ENCODE results near the gene NODAL.
A peak's percentile ranks its signal among the peaks of the same experiment; 100 is the strongest.

The NODAL gene

DNA sequence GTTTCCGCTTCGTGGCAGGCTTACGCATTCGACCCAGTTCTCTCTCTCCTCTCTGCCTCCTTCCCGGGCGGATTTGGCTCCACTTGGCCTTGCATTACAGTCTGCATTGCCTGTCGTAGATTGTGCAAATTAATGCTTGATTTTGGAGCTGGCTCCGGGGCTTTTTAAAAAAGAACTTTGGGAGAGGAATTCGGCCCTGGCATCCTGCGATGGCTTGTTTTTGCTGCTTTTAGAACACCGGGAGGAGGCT lies 36.8 kb downstream of the NODAL start:
- Histone ChIP-seq H3K27me3 (ENCODE audit: low read length) (no peaks in the 10 kb centered on the region), H3F3A (ENCODE audit: insufficient read depth) (peaks cover 3% of the 10 kb centered on the region; the same call in 1 of the 2 replicates), H3K9me2 (replicated peaks; ENCODE audit: insufficient read depth, low read length) (no peaks in the 10 kb centered on the region), H3K36me3 (ENCODE audit: low read length) (no peaks in the 10 kb centered on the region; the same call in 1 of the 2 replicates), H4K20me1 (ENCODE audit: low read depth, low read length) (peaks cover 11% of the 10 kb centered on the region; the same call in 1 of the 2 replicates), H3K79me2 (ENCODE audit: insufficient read depth, low read length) (peaks cover 45% of the 10 kb centered on the region), H2AFZ (ENCODE audit: low read depth, low read length, severe bottlenecking) (no peak overlapping the region), H3K9me3 (ENCODE audit: insufficient read depth, low read length) (no peaks in the 10 kb centered on the region), H3K9ac (ENCODE audit: low read length) (peak overlapping the region; percentile 86), H3K4me2 (ENCODE audit: low read depth, low read length, poor library complexity, severe bottlenecking) (peak overlapping the region; percentile 90), H3K4me3 (ENCODE audit: insufficient read depth, low read length, poor library complexity, severe bottlenecking) (peak overlapping the region; percentile 69), H3K27ac (ENCODE audit: low read depth, low read length) (peak overlapping the region; percentile 46)
- TF ChIP-seq CTCF (IDR thresholded peaks at IDR 0.05; ENCODE audit: insufficient read depth, low read length, poor library complexity, severe bottlenecking) (no peak), EZH2phosphoT487 (conservative IDR thresholded peaks at IDR 0.05; ENCODE audit: low read length) (no peak)

GRCh38 chr10:70404036-70404786 lies 37.3 kb downstream of the NODAL start, which contains the start of gene EIF4EBP2:
EIF4EBP2 (plus strand) TSS chr10:70404145; CDS start chr10:70404402, 257 bp downstream.
- H3K36me3 ChIP-seq (ENCODE audit: low read length): no peaks in the 10 kb centered on the region; the same call in 1 of the 2 replicates
- no peaks in the 10 kb centered on the region for H3K27me3 ChIP-seq (ENCODE audit: low read length)
- H3K4me2 ChIP-seq (ENCODE audit: low read depth, low read length, poor library complexity, severe bottlenecking): peak within 1 kb of the TSS; percentile 90
- H2AFZ ChIP-seq (ENCODE audit: low read depth, low read length, severe bottlenecking): peak within 1 kb of the TSS; percentile 87
- no peak for TF ChIP-seq EZH2phosphoT487 (conservative IDR thresholded peaks at IDR 0.05; ENCODE audit: low read length)
- peak within 1 kb of the TSS; percentile 46 for H3K27ac ChIP-seq (ENCODE audit: low read depth, low read length)
- peaks cover 40% of the 10 kb centered on the region for H3K79me2 ChIP-seq (ENCODE audit: insufficient read depth, low read length)
- no peaks in the 10 kb centered on the region for H3K9me3 ChIP-seq (ENCODE audit: insufficient read depth, low read length)
- H4K20me1 ChIP-seq (ENCODE audit: low read depth, low read length): peaks cover 8% of the 10 kb centered on the region; the same call in 1 of the 2 replicates
- H3F3A ChIP-seq (ENCODE audit: insufficient read depth): peaks cover 3% of the 10 kb centered on the region; the same call in 1 of the 2 replicates
- peak within 1 kb of the TSS; percentile 86 for H3K9ac ChIP-seq (ENCODE audit: low read length)
- no peaks in the 10 kb centered on the region for H3K9me2 ChIP-seq (replicated peaks; ENCODE audit: insufficient read depth, low read length)
- peak within 1 kb of the TSS; percentile 69 for H3K4me3 ChIP-seq (ENCODE audit: insufficient read depth, low read length, poor library complexity, severe bottlenecking)

DNA sequence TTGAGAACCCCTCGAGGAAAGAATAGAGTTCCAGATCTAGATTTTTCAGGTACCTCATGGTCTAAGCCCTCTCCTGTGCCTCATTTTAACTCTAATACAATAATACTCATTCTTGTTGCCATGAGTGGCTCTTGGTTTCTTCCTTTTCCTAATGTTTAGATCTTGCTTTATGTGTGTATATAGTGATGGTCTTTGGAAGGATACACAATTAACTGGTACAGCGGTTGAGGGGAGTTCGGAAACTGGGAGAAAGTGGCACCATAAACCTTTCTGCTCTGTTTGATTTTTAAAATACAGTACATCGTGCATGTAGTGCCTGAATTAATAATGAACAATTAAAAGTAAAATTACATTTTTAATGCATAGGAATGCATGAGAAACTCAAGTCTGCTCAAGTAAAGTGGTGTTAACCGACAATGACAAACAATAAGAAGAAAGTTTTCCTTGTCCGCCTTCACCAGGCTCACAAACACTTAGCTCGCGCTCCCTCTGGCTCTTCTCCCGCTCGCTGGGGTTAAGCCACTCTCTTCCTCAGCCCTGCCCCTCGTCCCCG lies 37.9 kb downstream of the NODAL start:
- H3K36me3 ChIP-seq (ENCODE audit: low read length): no peaks in the 10 kb centered on the region; the same call in 1 of the 2 replicates
- peak overlapping the region; percentile 90 for H3K4me2 ChIP-seq (ENCODE audit: low read depth, low read length, poor library complexity, severe bottlenecking)
- TF ChIP-seq CTCF (IDR thresholded peaks at IDR 0.05; ENCODE audit: insufficient read depth, low read length, poor library complexity, severe bottlenecking) (no peak), EZH2phosphoT487 (conservative IDR thresholded peaks at IDR 0.05; ENCODE audit: low read length) (no peak)
- no peaks in the 10 kb centered on the region for H3K9me2 ChIP-seq (replicated peaks; ENCODE audit: insufficient read depth, low read length)
- peaks cover 33% of the 10 kb centered on the region for H3K79me2 ChIP-seq (ENCODE audit: insufficient read depth, low read length)
- no peaks in the 10 kb centered on the region for H3K9me3 ChIP-seq (ENCODE audit: insufficient read depth, low read length)
- peaks cover 3% of the 10 kb centered on the region; the same call in 1 of the 2 replicates for H3F3A ChIP-seq (ENCODE audit: insufficient read depth)
- peaks cover 8% of the 10 kb centered on the region; the same call in 1 of the 2 replicates for H4K20me1 ChIP-seq (ENCODE audit: low read depth, low read length)
- peak overlapping the region; percentile 87 for H2AFZ ChIP-seq (ENCODE audit: low read depth, low read length, severe bottlenecking)
- H3K27me3 ChIP-seq (ENCODE audit: low read length): no peaks in the 10 kb centered on the region
- peak overlapping the region; percentile 48 for H3K4me3 ChIP-seq (ENCODE audit: insufficient read depth, low read length, poor library complexity, severe bottlenecking)
- H3K27ac ChIP-seq (ENCODE audit: low read depth, low read length): no peak overlapping the region
- peak overlapping the region; percentile 86 for H3K9ac ChIP-seq (ENCODE audit: low read length)

DNA sequence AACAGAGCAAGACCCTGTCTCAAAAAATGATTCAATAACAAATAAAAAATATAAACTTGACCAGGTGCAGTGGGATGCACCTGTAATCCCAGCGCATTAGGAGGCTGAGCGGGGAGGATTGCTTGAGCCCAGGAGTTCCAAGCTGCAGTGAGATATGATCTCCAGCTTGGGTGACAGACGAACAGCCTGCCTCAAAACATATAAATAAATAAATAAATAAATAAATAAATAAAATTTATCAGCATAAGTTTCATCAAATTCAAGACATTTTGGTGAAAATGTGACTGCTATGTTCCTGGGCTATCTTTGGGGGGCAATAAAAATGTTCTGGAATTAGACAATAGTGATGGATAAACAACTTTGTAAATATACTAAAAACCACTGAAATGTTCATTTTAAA lies 42.3 kb downstream of the NODAL start:
- Histone ChIP-seq H3K36me3 (ENCODE audit: low read length) (no peaks in the 10 kb centered on the region), H4K20me1 (ENCODE audit: low read depth, low read length) (no peaks in the 10 kb centered on the region), H3K9ac (ENCODE audit: low read length) (no peak overlapping the region), H3K9me3 (ENCODE audit: insufficient read depth, low read length) (no peaks in the 10 kb centered on the region), H3K4me2 (ENCODE audit: low read depth, low read length, poor library complexity, severe bottlenecking) (no peak overlapping the region), H2AFZ (ENCODE audit: low read depth, low read length, severe bottlenecking) (no peak overlapping the region), H3F3A (ENCODE audit: insufficient read depth) (peaks cover 3% of the 10 kb centered on the region; the same call in 1 of the 2 replicates), H3K27me3 (ENCODE audit: low read length) (no peaks in the 10 kb centered on the region), H3K9me2 (replicated peaks; ENCODE audit: insufficient read depth, low read length) (no peaks in the 10 kb centered on the region), H3K79me2 (ENCODE audit: insufficient read depth, low read length) (peaks cover 2% of the 10 kb centered on the region; the same call in 1 of the 2 replicates), H3K27ac (ENCODE audit: low read depth, low read length) (no peak overlapping the region), H3K4me3 (ENCODE audit: insufficient read depth, low read length, poor library complexity, severe bottlenecking) (no peak overlapping the region)
- TF ChIP-seq EZH2phosphoT487 (conservative IDR thresholded peaks at IDR 0.05; ENCODE audit: low read length) (no peak), CTCF (IDR thresholded peaks at IDR 0.05; ENCODE audit: insufficient read depth, low read length, poor library complexity, severe bottlenecking) (no peak)

Data from SU-DHL-6 (cell line).